HG02759 (cell line): Measurements from ENCODE around the gene SEZ6.

Experiments
- ATAC-seq: cut with Tn5 transposase; IDR thresholded peaks from one replicate; pipeline ENCODE4 v1.9.1; 2021; ENCODE audit warnings: mild to moderate bottlenecking, moderate library complexity; ENCODE audit not compliant: unreplicated experiment

Gene SEZ6

GRCh38 chr17:29005936-29006511, at the start of gene SEZ6:
Gene SEZ6 (minus strand): TSS chr17:29006033. CDS start chr17:29005869, 164 bp downstream.
- ATAC-seq: no peak

GRCh38 chr17:29054835-29055234, 49.0 kb upstream of the SEZ6 start:
- ATAC-seq: no peak

GRCh38 chr17:29051731-29052130, 45.9 kb upstream of the SEZ6 start:
- ATAC-seq: no peak

- ATAC-seq: no peak
Measured at GRCh38 chr17:29051194-29051593, 45.4 kb upstream of the SEZ6 start.

- ATAC-seq: no peak
Measured at GRCh38 chr17:29050176-29050575, 44.3 kb upstream of the SEZ6 start.

GRCh38 chr17:29049541-29050145, 43.8 kb upstream of the SEZ6 start:
- ATAC-seq: no peak

GRCh38 chr17:29048440-29049368, 42.9 kb upstream of the SEZ6 start:
- ATAC-seq: no peak

- ATAC-seq: no peak
Measured at GRCh38 chr17:29046473-29046839, 40.6 kb upstream of the SEZ6 start.

GRCh38 chr17:29045734-29046472, 40.1 kb upstream of the SEZ6 start:
- ATAC-seq: no peak

- no peak for ATAC-seq
Measured at GRCh38 chr17:29045026-29045425, 39.2 kb upstream of the SEZ6 start.

- no peak for ATAC-seq
Measured at GRCh38 chr17:29043539-29044145, 37.8 kb upstream of the SEZ6 start.

GRCh38 chr17:29042679-29043538, 37.1 kb upstream of the SEZ6 start, which contains the start of gene PIPOX:
Gene PIPOX (plus strand): TSS chr17:29043141. CDS start chr17:29043226, 85 bp downstream.
- no peak for ATAC-seq

GRCh38 chr17:29042026-29042678, 36.3 kb upstream of the SEZ6 start:
- ATAC-seq: no peak

GRCh38 chr17:29041571-29041970, 35.7 kb upstream of the SEZ6 start:
- ATAC-seq: no peak

- ATAC-seq: no peak
Measured at GRCh38 chr17:29041091-29041490, 35.3 kb upstream of the SEZ6 start.

GRCh38 chr17:29039764-29040598, 34.1 kb upstream of the SEZ6 start:
- ATAC-seq: no peak

GRCh38 chr17:29038085-29038795, 32.4 kb upstream of the SEZ6 start:
- ATAC-seq: no peak

- no peak for ATAC-seq
Measured at GRCh38 chr17:29037739-29038084, 31.9 kb upstream of the SEZ6 start.
